ENCODE data around the gene RAMP2.

The RAMP2 gene

GRCh38 chr17:42782166-42783061, 21.4 kb downstream of the RAMP2 start:
- TF ChIP-seq CTCF (IDR thresholded peaks at IDR 0.05; ENCODE audit: borderline replicate concordance, control extremely low read depth, extremely low read depth, insufficient read depth, missing control alignments) = no peak
- in situ Hi-C loops (cut with MboI; ENCODE audit: low sequenced_read_pairs, unreplicated experiment) = no loop called here

GRCh38 chr17:42783062-42783790, 22.2 kb downstream of the RAMP2 start:
- no peak for TF ChIP-seq CTCF (IDR thresholded peaks at IDR 0.05; ENCODE audit: borderline replicate concordance, control extremely low read depth, extremely low read depth, insufficient read depth, missing control alignments)
- in situ Hi-C loops (cut with MboI; ENCODE audit: low sequenced_read_pairs, unreplicated experiment) = no loop called here
- DNase-seq (ENCODE audit: low spot score) = no peak

More at GRCh38 chr17:42782166-42783061, 21.4 kb downstream of the RAMP2 start:
- no peak for DNase-seq (ENCODE audit: low spot score)

GRCh38 chr17:42783791-42784138, 22.7 kb downstream of the RAMP2 start:
- no peak for DNase-seq (ENCODE audit: low spot score)
- in situ Hi-C loops (cut with MboI; ENCODE audit: low sequenced_read_pairs, unreplicated experiment) = no loop called here
- no peak for TF ChIP-seq CTCF (IDR thresholded peaks at IDR 0.05; ENCODE audit: borderline replicate concordance, control extremely low read depth, extremely low read depth, insufficient read depth, missing control alignments)

- TF ChIP-seq CTCF (IDR thresholded peaks at IDR 0.05; ENCODE audit: borderline replicate concordance, control extremely low read depth, extremely low read depth, insufficient read depth, missing control alignments) = no peak
- DNase-seq (ENCODE audit: low spot score) = no peak
- in situ Hi-C loops (cut with MboI; ENCODE audit: low sequenced_read_pairs, unreplicated experiment) = no loop called here
Measured at GRCh38 chr17:42784409-42784808, 23.4 kb downstream of the RAMP2 start.

- no peak for TF ChIP-seq CTCF (IDR thresholded peaks at IDR 0.05; ENCODE audit: borderline replicate concordance, control extremely low read depth, extremely low read depth, insufficient read depth, missing control alignments)
- DNase-seq (ENCODE audit: low spot score) = no peak
- in situ Hi-C loops (cut with MboI; ENCODE audit: low sequenced_read_pairs, unreplicated experiment) = no loop called here
Measured at GRCh38 chr17:42784811-42785592, 24.0 kb downstream of the RAMP2 start.

- DNase-seq (ENCODE audit: low spot score) = no peak
- TF ChIP-seq CTCF (IDR thresholded peaks at IDR 0.05; ENCODE audit: borderline replicate concordance, control extremely low read depth, extremely low read depth, insufficient read depth, missing control alignments) = no peak
- in situ Hi-C loops (cut with MboI; ENCODE audit: low sequenced_read_pairs, unreplicated experiment) = no loop called here
Measured at GRCh38 chr17:42787266-42787665, 26.2 kb downstream of the RAMP2 start.

All from GM13976 (cell line).